Neural progenitor cell (in vitro differentiated cells): ENCODE results near the gene IFIT2.

ENCODE experiments used
- CTCF ChIP-seq: fragments of 200-600 bp; sonication (generic); IDR thresholded peaks from 2 replicates; pipeline ENCODE4 v1.5.1; 2017; ENCODE audit warnings: antibody characterized with exemption, mild to moderate bottlenecking
- EZH2 ChIP-seq: fragments of 200-600 bp; sonication (generic); IDR thresholded peaks from 2 replicates; pipeline ENCODE4 v1.6.1; 2017; ENCODE audit warnings: antibody characterized with exemption, mild to moderate bottlenecking, moderate library complexity
- EZH2phosphoT487 ChIP-seq: fragments of 200-600 bp; sonication (generic); IDR thresholded peaks from 2 replicates; pipeline ENCODE4 v1.6.1; 2017; ENCODE audit warnings: antibody characterized with exemption

- TF ChIP-seq CTCF (no peak), EZH2phosphoT487 (no peak), EZH2 (no peak)
Measured at GRCh38 chr10:89252225-89252585, 49.6 kb upstream of the IFIT2 start.
